Lower lobe of right lung (tissue), 2 donors: ENCODE measurements around the gene DSTN. TPM values are rescaled to one million over a fixed set of nuclear protein-coding genes. Genes with fewer than 3 reads are reported as not detected.

ENCODE experiments used
- ATAC-seq, 2 donors: fragments of 200-7000 bp; cut with Tn5 transposase; one replicate each; pipeline ENCODE4 v1.9.1; 2020 to 2022; ENCODE audit warnings: mild to moderate bottlenecking in 2 of 2, moderate library complexity in 2 of 2
- DNase-seq: peaks from one replicate; pipeline ENCODE4 v3.0.0-alpha.2; 2020
- H3K27ac ChIP-seq: fragments of 200-600 bp; one replicate; pipeline ENCODE4 v1.8.0; 2022
- H3K27me3 ChIP-seq: fragments of 200-600 bp; one replicate; pipeline ENCODE4 v1.8.0; 2022; ENCODE audit warnings: low read depth
- H3K36me3 ChIP-seq: fragments of 200-600 bp; one replicate; pipeline ENCODE4 v1.8.0; 2022; ENCODE audit warnings: mild to moderate bottlenecking
- H3K4me1 ChIP-seq: fragments of 200-600 bp; one replicate; pipeline ENCODE4 v1.8.0; 2022
- H3K4me3 ChIP-seq: fragments of 200-600 bp; one replicate; pipeline ENCODE4 v1.8.0; 2022; ENCODE audit warnings: mild to moderate bottlenecking
- H3K9me3 ChIP-seq: fragments of 200-600 bp; one replicate; pipeline ENCODE4 v1.8.0; 2022
- CTCF ChIP-seq: fragments of 200-600 bp; IDR thresholded peaks from one replicate; pipeline ENCODE4 v1.8.0; 2022; ENCODE audit warnings: antibody characterized with exemption, mild to moderate bottlenecking
- intact Hi-C: fragments of 100-400 bp; cut with DNase I; formaldehyde crosslinking; loops from one replicate; pipeline ENCODE4 v1.11.0; 2022
- total RNA-seq: library from RNA; stranded (reverse); fragmentation: NEBNext Ultra II Directional; extraction: Animal tissue kit (Norgen Biotek cat#: 25700); gene quantifications from one replicate; pipeline ENCODE4 v1.2.1, GENCODE V29; 2021
- donor health status: DM: no; HTN: yes; CAD: no; lungs with severe emphysema.

Gene DSTN
- total RNA-seq, 1 donor from 2014 or later, result 347 TPM

GRCh38 chr20:17640146-17640874, 70.4 kb downstream of the DSTN start:
- ATAC-seq, result no peak
- no peaks in the 10 kb centered on the region for H3K9me3 ChIP-seq
- H3K4me3 ChIP-seq, result no peak overlapping the region
- peaks cover 37% of the 10 kb centered on the region for H3K4me1 ChIP-seq
- no peak for TF ChIP-seq CTCF
- intact Hi-C loops, result no loop called here
- H3K27ac ChIP-seq, result no peak overlapping the region
- H3K36me3 ChIP-seq, result peaks cover 80% of the 10 kb centered on the region
- no peaks in the 10 kb centered on the region for H3K27me3 ChIP-seq
- DNase-seq, result no peak

DNA sequence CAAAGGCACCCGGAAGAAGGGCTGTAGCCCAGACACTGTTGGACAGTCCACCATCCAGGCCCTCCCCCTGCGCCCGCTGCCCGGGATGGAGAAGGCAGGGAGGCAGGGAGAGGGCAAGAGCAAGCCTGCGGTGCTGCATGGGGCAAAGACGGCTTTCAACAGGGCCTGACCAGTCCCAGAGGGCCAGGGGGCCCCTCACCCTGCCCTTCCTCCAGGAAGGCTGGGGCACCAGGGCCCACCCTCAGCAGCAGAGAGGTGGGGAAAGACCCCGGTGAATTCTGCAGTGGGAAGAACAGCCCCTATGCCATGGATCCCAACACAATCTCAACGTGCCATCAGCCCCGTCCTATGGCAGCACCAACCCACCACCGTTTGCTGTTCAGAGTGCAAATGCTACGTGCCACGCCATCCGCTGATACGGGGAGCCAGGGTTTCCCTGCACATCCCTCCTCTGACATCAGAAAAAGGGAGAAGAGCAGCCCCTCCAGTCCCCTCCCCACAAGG, 71.1 kb downstream of the DSTN start:
- intact Hi-C loops, result no loop called here
- H3K36me3 ChIP-seq, result peaks cover 74% of the 10 kb centered on the region
- peaks cover 34% of the 10 kb centered on the region for H3K4me1 ChIP-seq
- no peak for TF ChIP-seq CTCF
- H3K9me3 ChIP-seq, result no peaks in the 10 kb centered on the region
- no peak overlapping the region for H3K4me3 ChIP-seq
- H3K27ac ChIP-seq, result no peak overlapping the region
- H3K27me3 ChIP-seq, result no peaks in the 10 kb centered on the region
- DNase-seq, result no peak
- no peak for ATAC-seq

DNA sequence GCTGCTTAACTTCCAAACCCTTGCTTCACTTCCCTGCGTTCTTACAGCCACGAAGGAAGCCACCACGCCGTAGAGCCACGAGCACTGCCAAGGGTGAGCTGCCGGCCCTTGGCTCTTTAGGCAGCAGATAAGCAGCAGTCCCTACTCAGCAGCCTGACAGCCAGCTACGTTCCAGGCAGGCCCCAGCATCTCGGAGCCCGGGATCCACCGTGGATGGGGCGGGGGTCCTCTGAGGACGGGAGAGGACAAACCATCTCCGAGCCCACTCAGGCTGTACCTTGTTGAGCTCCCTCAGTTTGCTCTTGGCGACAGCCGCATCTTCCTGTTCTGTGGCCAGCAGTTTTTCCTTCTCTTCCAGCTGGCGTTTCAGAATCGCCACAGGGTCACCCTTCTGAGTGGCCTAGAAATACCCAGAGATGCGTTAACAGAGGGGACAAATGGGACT, 71.7 kb downstream of the DSTN start:
- TF ChIP-seq CTCF, result no peak
- Histone ChIP-seq H3K9me3 (no peaks in the 10 kb centered on the region), H3K4me1 (peaks cover 36% of the 10 kb centered on the region), H3K4me3 (no peak overlapping the region), H3K27ac (no peak overlapping the region), H3K36me3 (peaks cover 67% of the 10 kb centered on the region), H3K27me3 (no peaks in the 10 kb centered on the region)
- intact Hi-C loops, result no loop called here
- DNase-seq (no peak), ATAC-seq (no peak)

- Histone ChIP-seq H3K9me3 (no peaks in the 10 kb centered on the region), H3K4me3 (no peak overlapping the region), H3K27me3 (no peaks in the 10 kb centered on the region), H3K36me3 (peaks cover 63% of the 10 kb centered on the region), H3K27ac (no peak overlapping the region), H3K4me1 (peaks cover 33% of the 10 kb centered on the region)
- no peak for DNase-seq
- intact Hi-C loops, result no loop called here
- TF ChIP-seq CTCF, result no peak
- no peak for ATAC-seq
Measured at GRCh38 chr20:17641993-17642392, 72.1 kb downstream of the DSTN start.

DNA sequence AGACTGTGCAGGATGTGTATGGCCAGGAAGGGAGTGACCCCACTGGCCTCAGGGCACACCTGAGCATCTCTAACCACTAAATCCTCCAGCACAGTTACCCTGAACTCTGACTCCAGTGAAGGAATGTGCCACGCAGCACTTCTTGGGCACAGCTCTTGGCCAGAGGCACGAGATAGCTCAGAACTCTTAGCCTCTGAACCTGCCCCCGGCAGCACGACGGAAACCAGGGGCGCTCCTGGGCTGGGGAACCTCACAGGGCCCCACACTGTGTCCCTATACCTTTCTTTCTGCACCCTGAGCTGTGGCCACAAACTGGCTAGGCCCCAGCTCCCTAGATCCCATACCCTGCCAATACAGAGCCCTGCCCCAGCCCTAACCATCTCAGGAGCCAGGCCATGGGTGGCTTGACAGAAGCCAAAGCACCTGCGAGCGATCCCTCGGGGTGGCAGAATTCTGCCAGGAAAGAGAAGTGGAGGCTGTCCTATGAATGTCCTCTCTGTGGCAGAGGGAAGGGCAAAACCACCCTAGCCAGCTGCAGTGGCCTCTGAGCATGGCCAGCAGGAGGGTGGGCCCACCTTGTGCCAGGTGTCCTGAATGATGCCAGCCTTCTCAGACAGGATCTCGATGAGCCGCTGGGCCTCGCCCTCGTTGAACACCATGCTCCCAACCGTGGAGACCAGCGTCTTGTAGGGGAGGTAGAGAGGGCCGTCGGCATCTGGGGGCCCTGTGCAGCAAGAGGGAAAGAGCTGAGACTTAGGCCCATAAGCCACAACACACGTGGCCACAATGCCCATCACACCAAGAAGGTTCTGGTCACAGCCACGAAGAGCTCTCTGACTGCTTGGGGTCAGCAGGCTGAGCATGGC, 72.8 kb downstream of the DSTN start:
- intact Hi-C loops, result no loop called here
- ATAC-seq (no peak), DNase-seq (peak; percentile 16)
- TF ChIP-seq CTCF, result no peak
- Histone ChIP-seq H3K36me3 (peaks cover 57% of the 10 kb centered on the region), H3K27ac (no peak overlapping the region), H3K27me3 (no peaks in the 10 kb centered on the region), H3K9me3 (no peaks in the 10 kb centered on the region), H3K4me3 (no peak overlapping the region), H3K4me1 (peaks cover 29% of the 10 kb centered on the region)
